DMS53 (cell line): ENCODE measurements around the gene HGD.
"Not testable (repeated sequence)": the region's sequence is repeated elsewhere in the genome, so short reads cannot be mapped to it uniquely, and the experiment has no call there.

Experiments
- DNase-seq: peaks from one replicate; lab custom pipeline; 2025; lab: John Stamatoyannopoulos, UW

The HGD gene

GRCh38 chr3:120638820-120639219 lies 43.2 kb downstream of the HGD start:
- DNase-seq, result not testable (repeated sequence)

- DNase-seq, result peak; percentile 1
These were observed 44.0 kb downstream of the HGD start for GRCh38 chr3:120637851-120638559.

GRCh38 chr3:120636795-120637401 lies 45.1 kb downstream of the HGD start:
- peak; percentile 30 for DNase-seq

- DNase-seq, result no peak
These were observed 47.5 kb downstream of the HGD start for GRCh38 chr3:120634539-120634938.

GRCh38 chr3:120625159-120625586 lies 56.9 kb downstream of the HGD start:
- DNase-seq, result no peak

GRCh38 chr3:120623727-120624093 lies 58.3 kb downstream of the HGD start:
- DNase-seq, result no peak

- peak; percentile 61 for DNase-seq
These were observed 58.9 kb downstream of the HGD start for GRCh38 chr3:120622870-120623726.

GRCh38 chr3:120622457-120622856 lies 59.6 kb downstream of the HGD start:
- DNase-seq, result no peak

GRCh38 chr3:120616745-120617144 lies 65.3 kb downstream of the HGD start:
- DNase-seq, result not testable (repeated sequence)

GRCh38 chr3:120615847-120616609 lies 66.0 kb downstream of the HGD start:
- DNase-seq, result no peak

- no peak for DNase-seq
These were observed 67.3 kb downstream of the HGD start for GRCh38 chr3:120614765-120615164.

- DNase-seq, result no peak
These were observed 73.5 kb downstream of the HGD start for GRCh38 chr3:120608506-120608905.

- no peak for DNase-seq
These were observed 77.3 kb downstream of the HGD start for GRCh38 chr3:120604784-120605183.

GRCh38 chr3:120604382-120604781 lies 77.7 kb downstream of the HGD start:
- DNase-seq, result no peak

GRCh38 chr3:120602682-120603081 lies 79.4 kb downstream of the HGD start:
- DNase-seq, result no peak

- no peak for DNase-seq
These were observed 80.5 kb downstream of the HGD start for GRCh38 chr3:120601554-120601953.

- DNase-seq, result no peak
These were observed 82.8 kb downstream of the HGD start for GRCh38 chr3:120599211-120599610.

GRCh38 chr3:120597445-120598049 lies 84.5 kb downstream of the HGD start:
- DNase-seq, result no peak

GRCh38 chr3:120596853-120597223 lies 85.2 kb downstream of the HGD start:
- DNase-seq, result no peak

- DNase-seq, result peak; percentile 98
These were observed 85.8 kb downstream of the HGD start, which contains the start of gene NDUFB4 for GRCh38 chr3:120596116-120596852. NDUFB4 (plus strand) TSS chr3:120596336; CDS start chr3:120596360, 24 bp downstream.

GRCh38 chr3:120595788-120596115 lies 86.3 kb downstream of the HGD start:
- DNase-seq, result no peak
